Colonic mucosa (tissue), 4 donors: ENCODE measurements around the gene RHOBTB1. TPM values are rescaled to one million over a fixed set of nuclear protein-coding genes. Genes with fewer than 3 reads are reported as not detected.

Source experiments
- DNase-seq: peaks from one replicate; pipeline ENCODE4 v3.0.0-alpha.2; 2020
- H3K27ac ChIP-seq: fragments of 200-600 bp; one replicate; pipeline ENCODE4 v1.8.0; 2021
- H3K27me3 ChIP-seq: fragments of 200-600 bp; one replicate; pipeline ENCODE4 v1.8.0; 2021
- H3K36me3 ChIP-seq: fragments of 200-600 bp; one replicate; pipeline ENCODE4 v1.8.0; 2021
- H3K4me1 ChIP-seq: fragments of 200-600 bp; one replicate; pipeline ENCODE4 v1.8.0; 2021; ENCODE audit warnings: mild to moderate bottlenecking
- H3K4me3 ChIP-seq: fragments of 200-600 bp; one replicate; pipeline ENCODE4 v1.8.0; 2021
- H3K9ac ChIP-seq, 2 donors: one replicate each; pipeline ENCODE4 v1.7.0; 2013; ENCODE audit warnings: control low read depth in 2 of 2, low read depth in 2 of 2, low read length in 2 of 2
- H3K9me3 ChIP-seq: fragments of 200-600 bp; one replicate; pipeline ENCODE4 v1.8.0; 2021
- intact Hi-C: fragments of 100-400 bp; cut with DNase I; formaldehyde crosslinking; loops from one replicate; pipeline ENCODE4 v1.14.1; 2022
- total RNA-seq, 2 donors: library from RNA; stranded (reverse); fragmentation: NEBNext Ultra II Directional in 1 of 2; extraction: Animal tissue kit (Norgen Biotek cat#: 25700) in 1 of 2; gene quantifications; one replicate each; pipeline ENCODE4 v1.2.1, GENCODE V29; 2021
- TF ChIP-seq, protein P1 (sequence below): fragments of 200-600 bp; IDR thresholded peaks from one replicate; pipeline ENCODE4 v1.8.0; 2022; ENCODE audit warnings: antibody characterized with exemption, mild to moderate bottlenecking
- donor health status: healthy.
- donor health status: DM: no; HTN: no; CAD: no.
- donor health status: DM: no; HTN: no; CAD: no.

Gene RHOBTB1
- total RNA-seq, 2 donors from 2014 or later = 2.5 to 4.9 TPM

GRCh38 chr10:60853637-60854036 is 90.3 kb downstream of the RHOBTB1 start:
- intact Hi-C loops = no loop called here
- Histone ChIP-seq H3K27me3 (no peaks in the 10 kb centered on the region), H3K9ac (no peak overlapping the region), H3K4me3 (no peak overlapping the region), H3K36me3 (no peaks in the 10 kb centered on the region), H3K27ac (no peak overlapping the region), H3K4me1 (no peaks in the 10 kb centered on the region), H3K9me3 (no peaks in the 10 kb centered on the region)
- DNase-seq = no peak
- TF ChIP-seq, protein P1, sequence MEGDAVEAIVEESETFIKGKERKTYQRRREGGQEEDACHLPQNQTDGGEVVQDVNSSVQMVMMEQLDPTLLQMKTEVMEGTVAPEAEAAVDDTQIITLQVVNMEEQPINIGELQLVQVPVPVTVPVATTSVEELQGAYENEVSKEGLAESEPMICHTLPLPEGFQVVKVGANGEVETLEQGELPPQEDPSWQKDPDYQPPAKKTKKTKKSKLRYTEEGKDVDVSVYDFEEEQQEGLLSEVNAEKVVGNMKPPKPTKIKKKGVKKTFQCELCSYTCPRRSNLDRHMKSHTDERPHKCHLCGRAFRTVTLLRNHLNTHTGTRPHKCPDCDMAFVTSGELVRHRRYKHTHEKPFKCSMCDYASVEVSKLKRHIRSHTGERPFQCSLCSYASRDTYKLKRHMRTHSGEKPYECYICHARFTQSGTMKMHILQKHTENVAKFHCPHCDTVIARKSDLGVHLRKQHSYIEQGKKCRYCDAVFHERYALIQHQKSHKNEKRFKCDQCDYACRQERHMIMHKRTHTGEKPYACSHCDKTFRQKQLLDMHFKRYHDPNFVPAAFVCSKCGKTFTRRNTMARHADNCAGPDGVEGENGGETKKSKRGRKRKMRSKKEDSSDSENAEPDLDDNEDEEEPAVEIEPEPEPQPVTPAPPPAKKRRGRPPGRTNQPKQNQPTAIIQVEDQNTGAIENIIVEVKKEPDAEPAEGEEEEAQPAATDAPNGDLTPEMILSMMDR = no peak

GRCh38 chr10:60853107-60853506 is 90.9 kb downstream of the RHOBTB1 start:
- Histone ChIP-seq H3K27me3 (no peaks in the 10 kb centered on the region), H3K4me3 (no peak overlapping the region), H3K36me3 (no peaks in the 10 kb centered on the region), H3K9ac (no peak overlapping the region), H3K4me1 (no peaks in the 10 kb centered on the region), H3K27ac (no peak overlapping the region), H3K9me3 (no peaks in the 10 kb centered on the region)
- DNase-seq = no peak
- TF ChIP-seq, protein P1 = no peak
- intact Hi-C loops = no loop called here

GRCh38 chr10:60849740-60850139 is 94.2 kb downstream of the RHOBTB1 start:
- Histone ChIP-seq H3K36me3 (no peaks in the 10 kb centered on the region), H3K27ac (no peak overlapping the region), H3K27me3 (no peaks in the 10 kb centered on the region), H3K4me3 (no peak overlapping the region), H3K4me1 (no peaks in the 10 kb centered on the region), H3K9me3 (no peaks in the 10 kb centered on the region), H3K9ac (no peak overlapping the region)
- TF ChIP-seq, protein P1 = no peak
- DNase-seq = no peak
- intact Hi-C loops = no loop called here

DNA sequence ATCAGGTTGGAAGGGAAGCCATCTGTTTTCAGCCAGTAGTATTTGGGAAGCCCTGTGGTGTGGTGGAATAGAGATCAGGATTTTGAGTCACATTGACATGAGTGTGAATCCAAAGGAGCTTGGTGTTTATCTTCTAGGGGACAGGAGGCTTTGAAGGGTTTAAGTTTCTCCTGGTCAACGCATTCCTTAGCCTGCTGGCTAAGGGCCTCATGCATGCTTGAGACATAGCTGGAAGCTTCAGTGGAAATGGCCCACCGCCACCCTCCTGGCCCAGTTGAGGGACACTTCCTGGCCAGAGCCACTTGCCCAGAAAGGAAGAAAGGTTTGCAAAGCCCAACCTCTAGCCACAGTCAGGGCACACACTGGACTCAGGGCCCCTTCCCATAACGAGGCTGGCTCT is 94.8 kb downstream of the RHOBTB1 start:
- no peak overlapping the region for H3K27ac ChIP-seq
- H3K9me3 ChIP-seq = no peaks in the 10 kb centered on the region
- no peaks in the 10 kb centered on the region for H3K36me3 ChIP-seq
- H3K4me3 ChIP-seq = no peak overlapping the region
- TF ChIP-seq, protein P1 = no peak
- DNase-seq = no peak
- intact Hi-C loops = no loop called here
- no peaks in the 10 kb centered on the region for H3K4me1 ChIP-seq
- H3K9ac ChIP-seq = no peak overlapping the region
- no peaks in the 10 kb centered on the region for H3K27me3 ChIP-seq

DNA sequence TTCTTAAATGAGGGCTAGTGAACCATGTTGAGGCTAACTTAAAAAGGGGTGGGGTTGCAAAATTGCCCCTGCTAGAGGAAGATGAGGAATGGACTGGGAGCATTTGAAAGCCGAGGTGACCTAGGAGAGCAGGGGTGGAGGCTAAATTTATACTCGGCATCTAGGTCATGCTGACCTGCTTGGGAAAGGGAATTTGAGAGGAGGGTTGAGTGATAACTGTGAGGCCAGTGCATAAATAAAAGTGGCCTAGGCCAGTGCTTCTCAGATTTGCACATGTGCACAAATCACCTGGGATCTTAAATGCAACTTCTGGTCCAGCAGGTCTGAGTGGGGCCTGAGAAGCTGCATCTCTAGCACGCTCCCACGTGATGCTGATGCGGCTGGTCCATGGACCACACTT is 95.3 kb downstream of the RHOBTB1 start:
- no peaks in the 10 kb centered on the region for H3K36me3 ChIP-seq
- DNase-seq = no peak
- no peak overlapping the region for H3K4me3 ChIP-seq
- no peak overlapping the region for H3K9ac ChIP-seq
- H3K27ac ChIP-seq = no peak overlapping the region
- no peaks in the 10 kb centered on the region for H3K9me3 ChIP-seq
- intact Hi-C loops = no loop called here
- TF ChIP-seq, protein P1 = no peak
- H3K27me3 ChIP-seq = no peaks in the 10 kb centered on the region
- H3K4me1 ChIP-seq = no peaks in the 10 kb centered on the region

GRCh38 chr10:60848126-60848525 is 95.9 kb downstream of the RHOBTB1 start:
- no peak for DNase-seq

More at GRCh38 chr10:60848126-60848525, 95.9 kb downstream of the RHOBTB1 start:
- intact Hi-C loops = no loop called here
- Histone ChIP-seq H3K9ac (no peak overlapping the region), H3K36me3 (no peaks in the 10 kb centered on the region), H3K9me3 (no peaks in the 10 kb centered on the region), H3K27ac (no peak overlapping the region), H3K4me3 (no peak overlapping the region), H3K27me3 (no peaks in the 10 kb centered on the region), H3K4me1 (no peaks in the 10 kb centered on the region)
- TF ChIP-seq, protein P1 = no peak
